Measurements from ENCODE around the gene COL15A1.

Gene COL15A1

DNA sequence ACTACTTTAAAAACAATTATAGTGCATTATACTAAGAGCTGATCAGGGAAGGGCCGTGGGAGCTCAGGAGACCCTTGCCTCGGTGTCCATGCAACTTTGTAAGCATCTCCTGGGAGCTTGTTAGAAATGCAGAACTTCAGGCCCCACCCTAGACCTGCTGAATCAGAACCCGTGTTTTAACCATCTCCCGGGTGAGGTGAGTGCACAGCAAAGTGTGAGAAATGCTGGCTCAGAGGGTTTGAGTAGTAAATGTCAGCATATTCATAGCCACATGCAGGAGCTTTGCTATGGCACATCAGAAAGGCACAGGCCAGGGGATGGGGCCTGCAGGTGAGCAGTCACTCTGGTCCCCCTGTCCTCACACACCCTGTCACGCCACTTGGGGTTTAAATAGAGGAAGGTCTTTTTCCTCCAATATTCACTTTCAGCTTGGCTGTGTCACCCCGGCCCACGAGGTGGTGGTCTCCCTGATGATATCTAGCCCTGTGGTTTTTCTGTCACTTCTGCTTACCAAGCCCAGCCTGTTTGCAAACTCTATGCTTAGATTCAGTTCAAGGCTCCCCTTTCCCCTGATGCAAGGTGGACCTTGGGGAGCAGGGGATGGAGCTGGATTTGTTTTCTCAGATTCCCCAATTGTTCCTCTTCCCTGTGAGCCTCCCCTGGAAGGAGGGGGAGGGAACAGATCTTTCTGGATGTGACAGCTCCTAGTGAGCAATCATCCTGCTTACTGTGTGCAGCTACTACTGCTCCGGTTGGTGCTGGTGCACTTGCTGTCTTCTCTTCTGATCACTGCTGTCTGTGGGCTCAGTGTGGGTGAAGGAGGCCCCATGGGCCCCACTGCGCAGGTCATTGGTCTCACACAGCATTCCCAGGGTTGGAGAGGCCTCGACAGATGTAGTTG, 109.4 kb downstream of the COL15A1 start:
- DNase-seq: no peak

DNA sequence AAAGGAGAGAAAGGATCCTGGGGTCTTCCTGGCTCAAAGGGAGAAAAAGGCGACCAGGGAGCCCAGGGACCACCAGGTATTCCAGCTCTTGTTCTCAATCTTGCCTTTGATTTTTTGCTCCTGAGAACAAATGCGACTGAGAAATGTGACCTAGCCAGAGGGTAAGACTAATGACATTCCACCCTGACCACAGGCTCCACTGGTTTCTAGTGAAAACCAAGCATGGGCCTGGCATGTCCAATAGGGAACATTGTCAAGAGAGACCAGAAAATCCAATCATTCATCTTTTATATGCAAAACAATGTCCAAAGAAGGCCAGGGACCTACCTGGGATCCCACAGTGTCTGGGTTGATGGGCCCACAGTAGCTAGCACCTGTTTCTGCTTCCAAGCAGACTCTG, 110.9 kb downstream of the COL15A1 start:
- no peak for DNase-seq

DNA sequence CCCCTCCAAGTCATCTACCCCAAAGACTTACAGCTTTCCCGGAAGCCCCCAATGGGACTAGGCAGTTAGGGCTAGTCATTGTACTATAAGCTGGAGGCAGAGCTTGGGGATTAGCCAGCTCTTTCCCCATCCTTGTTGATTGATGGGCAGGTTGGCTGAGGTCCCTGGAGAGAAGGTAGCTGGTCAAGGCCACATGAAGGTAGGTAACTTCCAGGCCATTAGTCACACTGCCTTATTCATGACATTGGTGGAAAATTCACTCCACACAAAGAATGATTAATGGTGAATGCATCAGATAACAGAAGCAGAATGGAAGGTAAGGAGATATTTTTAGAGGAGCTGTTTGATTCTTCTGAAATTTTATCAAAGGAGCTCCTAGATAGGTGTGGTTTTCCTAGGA, 111.7 kb downstream of the COL15A1 start:
- no peak for DNase-seq

DNA sequence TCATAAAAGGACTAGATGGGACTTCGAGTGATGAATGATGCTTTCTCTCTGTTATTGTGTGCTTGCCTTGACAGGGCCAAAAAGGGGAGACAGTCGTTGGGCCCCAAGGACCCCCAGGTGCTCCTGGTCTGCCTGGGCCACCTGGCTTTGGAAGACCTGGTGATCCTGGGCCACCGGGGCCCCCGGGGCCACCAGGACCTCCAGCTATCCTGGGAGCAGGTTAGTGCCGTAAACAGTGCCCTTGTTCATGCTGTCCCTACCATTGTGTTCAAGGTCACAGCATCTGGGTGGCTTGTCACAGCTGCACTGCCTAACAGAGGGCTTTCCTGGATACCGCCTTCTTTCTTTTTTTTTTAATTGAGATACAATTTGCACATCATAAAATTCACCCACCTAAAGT, 112.5 kb downstream of the COL15A1 start:
- no peak for DNase-seq

DNA sequence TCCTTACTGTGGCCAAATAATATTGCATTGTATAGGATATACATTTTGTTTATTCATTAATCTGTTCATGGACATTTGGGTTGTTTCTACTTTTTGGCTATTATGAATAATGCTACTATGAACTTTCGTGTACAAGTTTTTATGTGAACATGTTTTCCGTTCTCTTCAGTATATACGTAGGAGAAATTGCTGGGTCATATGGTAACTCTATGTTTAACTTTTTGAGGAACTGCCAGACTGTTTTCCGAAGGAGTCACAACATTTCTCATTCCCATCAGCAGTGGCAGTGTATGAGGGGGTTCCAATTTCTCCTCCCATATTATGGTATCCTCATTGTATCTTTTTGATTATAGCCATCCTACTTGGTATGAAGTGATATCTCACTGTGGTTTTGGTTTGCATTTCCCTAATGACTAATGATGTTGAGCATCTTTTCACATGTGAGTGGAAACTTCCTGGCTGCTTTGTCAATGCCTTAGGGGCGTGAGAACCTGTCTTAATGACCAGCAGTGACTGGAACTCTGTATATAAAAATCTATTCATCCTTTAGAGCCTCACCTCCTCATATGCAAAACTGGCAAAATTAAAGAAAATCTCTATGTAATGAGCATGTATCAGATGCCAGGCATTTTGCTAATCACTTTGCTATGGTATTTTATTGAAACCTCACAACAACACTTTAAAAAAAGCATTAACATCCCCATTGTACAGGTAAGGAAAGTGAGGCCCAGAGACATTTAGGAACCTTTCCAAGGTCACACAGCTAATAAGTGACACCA, 113.4 kb downstream of the COL15A1 start:
- DNase-seq: no peak

DNA sequence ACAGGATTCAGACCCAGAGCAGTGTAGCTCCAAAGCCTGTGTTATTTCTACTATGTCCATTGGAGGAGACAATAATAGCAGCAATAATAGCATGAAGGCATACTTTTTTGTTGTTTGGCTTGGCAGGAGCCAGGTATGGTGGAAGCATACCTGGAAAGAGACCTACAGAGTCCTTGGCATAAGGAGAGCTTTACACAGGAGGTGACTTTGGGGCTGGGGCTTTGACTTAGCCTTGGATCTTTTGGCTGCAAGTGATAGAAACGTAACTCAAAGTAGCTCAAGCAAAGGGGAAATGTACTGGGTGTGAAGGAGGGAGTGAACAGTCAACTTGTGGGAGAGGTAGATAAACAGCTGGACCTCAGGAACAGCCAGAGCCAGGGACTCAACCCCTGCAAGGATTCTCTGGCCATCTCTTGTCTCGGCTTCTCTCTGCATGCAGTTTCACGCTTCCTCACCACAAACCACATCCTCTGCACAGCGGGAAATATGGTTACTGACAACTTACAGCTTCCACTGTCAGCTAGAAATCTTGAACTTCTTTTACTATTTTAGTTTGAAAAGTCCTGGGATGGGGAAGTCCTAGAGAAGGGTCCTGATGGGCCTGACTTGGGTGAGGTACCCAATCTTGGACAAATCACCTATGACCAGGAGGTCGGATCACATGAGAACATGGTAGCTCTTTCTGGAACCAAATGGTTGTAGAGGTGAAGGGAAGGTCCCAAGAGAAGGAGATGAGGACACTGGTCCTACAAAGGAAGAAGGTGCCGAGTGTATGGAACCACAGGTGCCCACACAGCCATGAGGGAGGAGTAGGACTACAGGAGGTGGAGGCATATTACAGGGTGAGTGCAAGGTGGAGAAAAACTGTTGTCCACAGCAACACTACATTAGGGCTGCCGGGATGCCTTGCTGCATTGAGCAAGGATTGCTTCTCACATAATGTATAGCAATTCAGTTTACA, 114.2 kb downstream of the COL15A1 start:
- DNase-seq: peak in 10 of 56 donors; percentile 4 to 59 (median 11)

DNA sequence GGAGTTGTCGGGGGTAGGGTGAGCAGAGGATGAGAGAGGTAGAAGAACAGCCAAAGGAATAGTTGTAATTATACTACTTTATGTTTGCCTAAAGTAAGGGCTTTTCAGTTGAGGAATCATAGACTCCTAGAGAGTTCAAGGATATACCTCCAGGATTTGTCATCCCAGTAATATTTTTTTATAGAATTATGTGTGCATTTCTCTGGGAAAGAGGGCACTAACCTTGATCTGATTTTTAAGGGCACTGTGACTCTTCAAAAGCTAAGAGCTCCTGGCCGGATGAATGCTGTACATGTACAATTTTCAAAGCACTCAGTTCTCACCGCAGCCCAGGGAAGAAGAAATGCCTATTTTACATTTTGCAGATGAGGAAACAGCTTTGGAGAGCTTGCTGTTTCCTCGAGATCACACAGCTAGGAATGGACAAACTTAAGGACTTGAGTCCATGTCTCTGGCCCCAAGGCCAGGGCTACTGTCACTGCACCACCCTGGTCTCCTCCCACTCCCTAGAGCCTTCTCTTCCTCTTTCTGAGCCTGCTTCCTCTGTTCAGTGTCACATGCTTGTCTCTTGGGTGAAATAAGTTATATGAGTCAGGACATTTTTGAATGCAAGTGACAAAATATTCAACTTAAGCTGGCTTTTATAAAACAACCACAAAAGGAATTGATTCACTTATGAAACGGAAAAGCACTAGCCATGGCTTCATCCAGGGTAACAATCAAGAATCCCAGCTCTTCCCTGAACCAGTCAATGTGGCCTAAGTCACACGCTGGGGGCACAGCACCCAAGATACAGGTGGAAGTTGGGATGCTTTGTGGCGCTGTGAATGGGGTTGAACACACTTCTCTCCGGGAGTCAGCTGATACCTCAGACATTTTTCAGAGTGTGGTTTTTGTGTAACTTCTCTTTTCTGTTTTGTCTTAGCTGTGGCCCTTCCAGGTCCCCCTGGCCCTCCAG, 115.5 kb downstream of the COL15A1 start:
- peak in 3 of 56 donors; percentile 24 to 46 (median 24) for DNase-seq

DNA sequence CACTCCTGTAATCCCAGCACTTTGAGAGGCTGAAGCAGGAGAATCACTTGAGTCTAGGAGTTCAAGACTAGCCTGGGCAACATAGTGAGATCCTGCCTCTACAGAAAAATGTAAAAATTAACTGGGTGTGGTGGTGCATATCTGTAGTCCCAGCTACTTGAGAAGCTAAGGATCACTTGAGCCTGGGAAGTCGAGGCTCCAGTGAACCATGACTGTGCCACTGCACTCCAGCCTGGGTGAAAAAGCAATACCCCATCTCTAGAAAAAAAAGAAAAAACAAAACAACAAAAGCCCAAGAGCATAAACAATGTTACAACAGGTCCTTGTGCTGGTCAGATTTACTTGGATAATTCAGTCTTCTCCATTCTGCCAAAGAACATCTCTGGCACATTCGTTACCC, 116.9 kb downstream of the COL15A1 start:
- DNase-seq: no peak

DNA sequence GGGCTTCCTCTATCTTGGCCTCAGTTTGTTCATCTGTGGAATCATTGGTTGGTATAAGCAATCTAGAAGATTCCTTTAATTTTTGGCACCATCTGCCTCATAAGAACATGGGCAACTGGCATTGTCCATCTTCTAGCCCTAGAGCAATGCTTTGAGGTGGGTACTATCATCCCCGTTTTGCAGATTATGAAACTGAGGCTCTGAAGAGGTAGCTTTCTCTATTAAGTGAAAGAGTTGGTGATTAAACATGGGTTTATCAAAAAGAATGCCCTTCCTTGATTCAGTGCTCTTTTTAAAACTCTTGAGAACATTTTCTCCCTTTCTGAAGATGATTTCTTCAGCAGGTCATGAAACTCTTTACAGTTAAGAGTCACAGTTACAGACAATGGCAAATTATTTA, 118.8 kb downstream of the COL15A1 start:
- DNase-seq: no peak

DNA sequence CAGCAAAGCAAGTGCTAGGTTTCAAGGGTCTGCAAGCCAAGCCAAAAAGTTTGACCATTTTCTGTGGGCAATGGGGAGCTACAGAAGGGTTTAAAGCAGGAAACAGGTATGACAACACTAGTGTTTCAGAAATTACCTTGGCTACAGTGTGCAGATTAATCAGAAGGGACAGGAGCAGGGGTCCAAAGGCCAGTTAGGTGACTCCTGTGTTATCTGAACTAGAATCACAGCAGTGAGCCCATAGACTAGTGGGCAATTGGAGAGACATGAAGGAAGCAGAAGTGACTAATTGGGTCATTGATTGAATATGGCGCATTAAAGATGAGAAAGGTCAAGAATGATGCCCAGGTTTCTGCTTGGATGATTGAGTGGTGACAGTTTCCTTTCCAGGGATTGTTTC, 119.8 kb downstream of the COL15A1 start:
- DNase-seq: no peak

DNA sequence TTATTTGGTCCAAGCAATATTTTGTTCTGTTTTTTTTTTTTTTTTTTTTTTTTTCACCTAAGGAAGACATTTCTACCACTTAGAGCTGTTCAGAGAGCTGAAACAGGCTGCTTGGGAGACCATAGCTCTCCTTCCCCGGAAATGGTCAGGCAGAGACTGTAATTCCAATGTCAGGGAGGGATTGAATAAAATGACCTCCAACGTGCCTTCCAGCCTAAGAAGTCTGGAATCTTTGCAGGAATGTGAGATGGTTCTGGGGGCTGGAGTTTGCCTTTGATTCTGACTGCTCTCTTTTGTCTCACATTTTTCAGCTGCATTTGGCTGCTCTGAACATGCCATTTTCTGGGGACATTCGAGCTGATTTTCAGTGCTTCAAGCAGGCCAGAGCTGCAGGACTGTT, 122.9 kb downstream of the COL15A1 start:
- DNase-seq: no peak

DNA sequence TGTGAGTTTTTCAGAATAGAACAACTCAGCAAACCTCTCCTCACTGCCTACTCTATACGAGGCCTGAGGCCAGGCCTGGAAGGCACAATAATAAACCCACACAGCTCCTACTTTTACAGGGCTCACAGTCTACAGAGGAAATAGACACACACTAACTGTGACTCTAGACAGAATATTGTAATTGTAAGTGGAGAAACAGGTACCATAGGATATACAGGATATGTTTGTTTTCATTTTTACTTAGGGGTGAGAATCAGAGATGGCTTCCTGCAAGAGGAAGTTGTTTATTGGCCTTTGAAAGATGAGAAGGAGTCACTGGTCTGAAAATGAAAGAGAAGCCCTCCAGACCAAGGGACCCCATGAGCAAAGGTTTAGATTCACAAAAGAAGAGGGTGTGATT, 125.4 kb downstream of the COL15A1 start:
- no peak for DNase-seq

DNA sequence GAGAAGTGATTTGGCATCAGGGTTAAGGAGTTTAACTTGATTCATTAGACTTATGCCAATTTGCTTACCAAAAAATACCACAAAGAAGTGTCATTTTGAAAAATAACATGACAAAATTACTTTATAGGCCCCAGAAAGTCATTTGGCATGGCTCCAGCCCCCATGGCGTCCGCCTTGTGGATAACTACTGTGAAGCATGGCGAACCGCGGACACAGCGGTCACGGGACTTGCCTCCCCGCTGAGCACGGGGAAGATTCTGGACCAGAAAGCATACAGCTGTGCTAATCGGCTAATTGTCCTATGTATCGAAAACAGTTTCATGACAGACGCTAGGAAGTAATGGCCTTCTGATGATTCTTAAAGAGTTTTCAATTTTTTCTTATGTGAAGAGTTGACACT, 125.8 kb downstream of the COL15A1 start:
- DNase-seq: no peak

DNA sequence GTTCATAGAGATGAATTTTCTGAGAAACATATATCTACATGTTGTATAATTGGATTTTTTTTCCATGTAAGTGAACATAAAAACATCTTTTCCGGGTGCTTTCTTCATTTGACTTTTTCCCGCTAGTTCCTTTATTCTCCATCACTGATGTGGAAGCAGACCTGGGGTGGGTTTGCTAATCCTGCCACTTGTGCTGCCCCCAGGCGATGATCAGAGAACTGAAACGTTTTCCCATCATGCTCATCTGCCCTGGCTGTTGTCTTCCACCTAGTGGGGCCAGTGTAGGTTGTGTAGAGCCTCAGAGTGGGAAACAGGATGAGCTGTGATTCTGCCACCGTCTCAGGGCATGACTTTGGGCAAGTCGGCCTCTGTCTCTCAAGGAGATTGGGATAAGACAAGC, 127.0 kb downstream of the COL15A1 start:
- no peak for DNase-seq

DNA sequence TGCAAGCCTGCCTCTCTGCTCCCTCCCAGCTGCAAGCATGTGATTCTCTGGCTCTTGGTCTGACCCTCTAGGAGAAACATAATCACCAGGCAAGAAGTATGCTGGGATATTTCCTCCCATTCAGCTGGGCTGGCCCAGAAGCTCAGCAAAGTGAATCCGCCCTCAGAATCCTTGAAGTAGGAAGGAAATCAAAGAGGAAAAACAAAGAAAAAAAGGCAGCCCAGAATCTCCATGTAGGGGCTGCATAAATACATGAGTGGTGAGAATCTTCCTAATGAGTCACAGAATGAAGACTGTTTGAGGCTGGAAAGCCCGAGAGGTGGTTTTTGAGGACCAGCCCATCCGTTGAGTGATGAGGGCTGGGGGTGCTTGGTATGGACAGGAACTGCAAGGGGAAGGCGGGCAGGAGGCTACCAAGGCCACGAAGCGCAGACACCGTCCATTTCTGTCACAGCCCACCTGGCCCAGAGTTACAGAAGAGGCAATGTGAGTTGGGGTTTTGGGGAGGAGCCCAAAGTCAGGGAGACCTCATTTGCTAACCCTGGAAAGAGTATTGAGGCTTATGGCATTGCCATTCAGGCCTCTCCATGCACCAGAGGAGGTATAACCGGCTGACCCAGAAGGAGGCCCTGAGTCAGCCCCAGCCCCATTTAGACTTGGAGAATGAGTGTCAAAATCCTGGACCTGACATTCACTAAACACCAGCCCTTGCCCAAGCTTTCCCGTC, 127.8 kb downstream of the COL15A1 start:
- no peak for DNase-seq

DNA sequence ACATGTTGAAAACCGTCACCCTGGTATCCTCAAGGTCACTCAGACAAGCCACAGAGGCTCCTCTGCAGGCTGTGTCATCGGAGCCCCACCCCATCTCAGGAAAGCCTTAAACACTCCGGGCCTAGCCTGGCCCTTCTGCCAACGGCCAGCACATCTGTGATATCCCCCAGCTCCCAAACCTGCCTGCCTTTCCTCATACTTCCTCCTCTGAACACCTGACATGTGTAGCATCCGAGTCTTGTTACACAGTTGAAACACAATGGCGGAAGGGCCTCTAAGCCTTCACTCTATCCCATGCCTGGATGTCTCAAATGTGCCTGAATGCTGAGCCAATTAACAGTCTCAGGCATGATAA, 128.3 kb downstream of the COL15A1 start:
- DNase-seq: no peak

DNA sequence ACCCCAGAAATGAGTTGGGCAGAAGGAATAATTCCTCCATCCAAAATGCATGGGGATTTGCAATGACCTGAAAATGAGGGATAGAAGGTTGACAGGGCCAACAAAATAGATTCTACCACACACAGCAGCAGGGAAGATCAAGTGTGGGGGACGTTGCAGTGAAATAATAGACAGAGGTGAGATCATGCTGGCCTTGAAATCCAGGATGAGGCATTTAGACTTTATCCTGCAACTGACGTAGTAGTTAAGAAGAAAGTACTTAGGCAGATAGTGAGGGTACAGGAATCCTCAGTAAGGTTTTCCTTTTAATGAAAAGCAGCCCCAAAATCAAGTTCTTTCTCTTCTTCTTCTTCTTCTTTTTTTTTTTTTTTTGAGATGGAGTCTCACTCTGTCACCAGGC, 129.6 kb downstream of the COL15A1 start:
- no peak for DNase-seq

DNA sequence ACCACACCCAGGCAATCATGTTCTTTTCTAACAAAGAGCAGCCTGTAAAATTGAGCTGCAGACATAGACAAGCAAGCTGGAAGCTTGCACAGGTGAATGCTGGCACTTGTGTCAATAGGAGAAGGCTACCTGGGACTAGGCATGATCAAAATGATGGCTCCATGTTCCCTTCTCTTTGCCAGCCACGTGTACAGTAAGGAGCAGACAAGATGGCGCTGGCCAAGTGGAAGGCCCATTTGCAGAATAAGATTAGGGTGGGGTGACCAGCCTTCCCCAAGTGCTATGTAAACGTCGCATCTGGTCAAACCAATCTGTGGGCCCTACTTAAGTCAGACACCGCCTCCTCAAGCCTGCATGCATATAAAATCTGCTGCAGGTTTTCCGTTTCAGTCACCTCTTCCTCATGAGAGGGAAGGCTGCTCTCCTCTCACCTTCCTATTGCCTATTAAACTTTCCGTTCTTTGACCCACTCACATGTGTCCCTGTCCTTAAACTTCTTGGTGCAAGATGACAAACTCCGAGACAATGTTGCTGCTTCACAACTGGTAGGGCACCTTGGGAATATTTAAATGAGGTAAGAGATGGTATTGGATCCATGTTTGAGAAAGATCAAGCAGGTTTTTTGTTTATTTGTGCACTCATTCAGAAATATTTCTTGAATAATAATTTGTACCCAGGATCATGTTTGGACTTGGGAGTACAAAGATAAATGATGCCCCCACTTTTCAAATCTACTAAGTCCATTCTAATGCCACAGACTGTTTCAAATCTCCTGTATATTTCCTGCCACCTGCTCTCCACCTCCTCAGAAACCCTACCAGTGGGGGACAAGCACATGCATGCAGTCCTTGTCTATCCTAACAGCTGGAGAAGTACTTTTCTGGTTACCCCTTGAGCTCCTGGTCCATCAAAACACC, 130.5 kb downstream of the COL15A1 start:
- DNase-seq: no peak

DNA sequence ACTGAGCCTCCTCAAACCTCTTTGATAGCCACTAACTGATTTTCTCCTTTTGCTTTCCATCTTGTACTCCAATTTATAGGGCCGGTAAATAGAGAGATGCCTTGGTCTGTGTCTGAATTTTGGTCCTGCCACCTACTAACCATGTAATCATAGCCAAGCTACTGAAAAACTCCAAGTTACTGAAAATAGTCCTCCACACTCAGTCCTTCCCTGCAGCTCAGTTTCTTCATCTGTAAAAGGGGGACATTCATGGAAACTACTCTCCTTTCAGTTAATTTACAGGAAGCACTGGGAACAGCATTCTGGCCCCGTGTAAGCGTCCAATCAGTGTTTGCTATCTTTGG, 131.2 kb downstream of the COL15A1 start:
- no peak for DNase-seq

All from amygdala (tissue), 56 donors.